ENCODE measurements around the gene RBCK1. TPM values are rescaled to one million over a fixed set of nuclear protein-coding genes. Genes with fewer than 3 reads are reported as not detected.

RBCK1 gene
- total and polyA plus RNA-seq, 7 donors, result 34.1 to 52.5 (median 43.1) TPM

DNA sequence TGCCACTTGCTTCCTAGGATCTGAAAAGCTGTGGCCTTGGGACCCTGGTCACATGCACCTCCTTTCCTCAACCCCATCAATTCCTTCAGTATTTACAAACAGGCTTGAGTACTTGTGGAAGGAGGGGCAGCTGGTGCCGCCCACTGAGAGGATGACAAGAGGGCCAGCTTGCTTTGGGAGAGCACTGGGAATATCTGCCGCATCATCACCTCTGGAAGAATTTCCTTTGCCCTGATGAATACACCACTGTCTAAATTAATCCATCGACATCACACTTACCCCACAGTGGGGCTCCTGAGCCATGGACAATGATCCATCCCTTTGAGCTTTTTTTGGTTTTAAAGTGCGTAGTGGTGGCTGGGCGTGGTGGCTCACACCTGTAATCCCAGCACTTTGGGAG, 28.4 kb downstream of the RBCK1 start:
- H3K4me1 ChIP-seq, result peaks cover 32% of the 10 kb centered on the region
- peaks cover 12 to 82% of the 10 kb centered on the region in 2 donors for H3K36me3 ChIP-seq (ENCODE audit: insufficient read depth in 1 of 2, low read depth in 1 of 2)
- DNase-seq (no peak), ATAC-seq (no peak)
- H3K4me3 ChIP-seq, result no peak overlapping the region
- H3K9me3 ChIP-seq, result no peaks in the 10 kb centered on the region
- H3K27me3 ChIP-seq (ENCODE audit: insufficient read depth in 3 of 3, low read length in 2 of 3), result no peaks in the 10 kb centered on the region
- TF ChIP-seq CTCF (IDR thresholded peaks at IDR 0.05), result no peak
- 87 to 95% (median 89%) methylated on average over 5 of the region's 5 CpGs for WGBS, 3 donors
- intact Hi-C loops (cut with DNase I), result loop anchor here in 1 of 2 donors (5.0 kb wide), 1 partner anchor 64 kb away; no protein-coding TSS in a partner anchor
- H3K27ac ChIP-seq, result no peak overlapping the region

- intact Hi-C loops (cut with DNase I), result loop anchor here in 1 of 2 donors (5.0 kb wide), 1 partner anchor 66 kb away; no protein-coding TSS in a partner anchor
- no peaks in the 10 kb centered on the region for H3K27me3 ChIP-seq (ENCODE audit: insufficient read depth in 3 of 3, low read length in 2 of 3)
- peaks cover 16 to 82% of the 10 kb centered on the region in 2 donors for H3K36me3 ChIP-seq (ENCODE audit: insufficient read depth in 1 of 2, low read depth in 1 of 2)
- no peak for TF ChIP-seq CTCF (IDR thresholded peaks at IDR 0.05)
- H3K4me3 ChIP-seq, result no peak overlapping the region
- DNase-seq, result no peak
- peak overlapping the region; percentile 44 for H3K27ac ChIP-seq
- no peaks in the 10 kb centered on the region for H3K9me3 ChIP-seq
- H3K4me1 ChIP-seq, result peaks cover 30% of the 10 kb centered on the region
- 33 to 56% (median 36%) methylated on average over 6 of the region's 6 CpGs for WGBS, 3 donors
- ATAC-seq, result peak in 2 of 4 donors; percentile 11 to 20
Observed at GRCh38 chr20:437787-438486, 29.8 kb downstream of the RBCK1 start.

- ATAC-seq, result peak; percentile 11 to 21 (median 18)
- Histone ChIP-seq H3K36me3 (ENCODE audit: insufficient read depth in 1 of 2, low read depth in 1 of 2) (peaks cover 16 to 87% of the 10 kb centered on the region in 2 donors), H3K4me3 (no peak overlapping the region), H3K9me3 (no peaks in the 10 kb centered on the region), H3K4me1 (peaks cover 30% of the 10 kb centered on the region), H3K27ac (peak overlapping the region; percentile 44), H3K27me3 (ENCODE audit: insufficient read depth in 3 of 3, low read length in 2 of 3) (no peaks in the 10 kb centered on the region)
- 39 to 56% (median 40%) methylated on average over 18 of the region's 18 CpGs for WGBS, 3 donors
- intact Hi-C loops (cut with DNase I), result loop anchor here in 1 of 2 donors (5.0 kb wide), 1 partner anchor 67 kb away; no protein-coding TSS in a partner anchor
- no peak for DNase-seq
- no peak for TF ChIP-seq CTCF (IDR thresholded peaks at IDR 0.05)
Observed at GRCh38 chr20:438571-439469, 30.7 kb downstream of the RBCK1 start.

GRCh38 chr20:440148-440547, 32.0 kb downstream of the RBCK1 start:
- H3K4me3 ChIP-seq, result no peak overlapping the region
- no peaks in the 10 kb centered on the region for H3K27me3 ChIP-seq (ENCODE audit: insufficient read depth in 3 of 3, low read length in 2 of 3)
- intact Hi-C loops (cut with DNase I), result no loop called here
- no peak overlapping the region for H3K27ac ChIP-seq
- no peak for ATAC-seq
- no peak for TF ChIP-seq CTCF (IDR thresholded peaks at IDR 0.05)
- peaks cover 16 to 95% of the 10 kb centered on the region in 2 donors for H3K36me3 ChIP-seq (ENCODE audit: insufficient read depth in 1 of 2, low read depth in 1 of 2)
- H3K4me1 ChIP-seq, result peaks cover 39% of the 10 kb centered on the region
- 90 to 94% (median 94%) methylated on average over 7 of the region's 7 CpGs for WGBS, 3 donors
- DNase-seq, result no peak
- H3K9me3 ChIP-seq, result no peaks in the 10 kb centered on the region
